Fibroblast of skin of left quadriceps (primary cell): ENCODE data around the gene MLLT6.
"Not testable (repeated sequence)": the region's sequence is repeated elsewhere in the genome, so short reads cannot be mapped to it uniquely, and the experiment has no call there.

Source experiments
- DNase-seq, 2 experiments: peaks; one replicate each; pipeline ENCODE4 v3.0.0-alpha.2; 2013; ENCODE audit warnings: low read depth in 2 of 2

The MLLT6 gene

DNA sequence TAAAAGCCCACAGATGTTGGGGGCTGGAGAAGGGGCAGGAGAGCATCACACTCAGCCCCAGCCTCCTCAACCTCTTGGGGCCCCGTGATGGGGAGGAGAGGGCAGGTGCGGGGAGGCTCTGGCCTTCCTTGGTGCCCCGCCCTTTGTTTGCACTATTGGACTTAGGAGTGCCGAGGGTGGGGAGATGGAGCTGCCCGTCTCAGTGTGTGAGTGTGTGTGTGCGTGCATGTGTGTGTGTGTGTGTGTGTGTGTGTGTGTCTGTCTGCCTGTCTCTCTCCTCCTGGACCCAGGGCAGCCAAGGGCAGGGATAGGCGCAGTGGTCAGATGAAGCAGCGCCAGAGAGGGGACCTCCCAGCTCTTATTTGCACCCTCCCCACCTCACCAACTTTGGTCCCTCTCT, 21.1 kb downstream of the MLLT6 start:
- not testable (repeated sequence) for DNase-seq

DNA sequence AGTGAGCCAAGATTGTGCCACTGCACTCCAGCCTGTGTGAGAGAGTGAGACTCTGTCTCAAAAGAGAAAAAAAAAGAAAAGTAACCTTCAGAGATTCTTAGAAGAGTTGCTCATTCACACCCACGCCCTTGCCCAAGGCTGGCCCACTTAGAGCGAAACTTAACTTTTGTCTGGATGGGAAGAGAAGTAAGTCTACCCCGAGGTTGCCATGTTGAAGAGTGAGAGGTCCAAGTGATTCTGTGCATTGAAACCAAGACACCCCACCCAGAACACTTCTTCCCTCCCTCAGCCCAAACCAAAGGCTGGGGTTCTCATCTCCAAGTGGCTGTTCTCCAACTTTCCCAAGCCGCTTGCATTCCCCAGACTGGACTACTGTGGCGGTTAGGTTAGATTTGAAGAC, 22.7 kb downstream of the MLLT6 start:
- no peak for DNase-seq

DNA sequence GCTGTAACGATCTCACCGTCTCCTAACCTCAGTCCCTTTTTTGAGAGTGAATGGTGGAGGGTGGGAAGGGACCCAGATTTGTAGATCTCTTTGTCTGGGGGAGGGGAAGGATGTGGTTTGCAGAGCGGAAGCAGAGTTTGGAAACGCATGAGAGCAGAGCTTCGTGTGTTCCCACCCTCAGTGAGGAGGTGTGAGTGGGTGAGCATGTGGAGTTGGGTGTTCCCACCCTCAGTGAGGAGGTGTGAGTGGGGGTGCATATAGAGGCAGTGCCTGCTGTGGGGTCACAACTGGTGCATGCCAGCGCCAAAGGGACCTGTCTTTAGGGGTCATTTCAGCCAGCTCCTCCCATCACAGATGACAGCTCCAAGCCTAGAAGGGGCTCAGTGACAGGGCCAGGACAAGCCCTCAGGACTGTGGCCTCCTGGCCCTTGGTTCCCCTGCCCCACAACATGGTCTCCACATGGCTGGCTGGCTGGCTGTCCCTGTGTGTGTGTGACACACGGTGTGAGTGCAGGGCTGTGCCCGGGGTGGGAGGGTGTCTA, 23.3 kb downstream of the MLLT6 start:
- no peak for DNase-seq

DNA sequence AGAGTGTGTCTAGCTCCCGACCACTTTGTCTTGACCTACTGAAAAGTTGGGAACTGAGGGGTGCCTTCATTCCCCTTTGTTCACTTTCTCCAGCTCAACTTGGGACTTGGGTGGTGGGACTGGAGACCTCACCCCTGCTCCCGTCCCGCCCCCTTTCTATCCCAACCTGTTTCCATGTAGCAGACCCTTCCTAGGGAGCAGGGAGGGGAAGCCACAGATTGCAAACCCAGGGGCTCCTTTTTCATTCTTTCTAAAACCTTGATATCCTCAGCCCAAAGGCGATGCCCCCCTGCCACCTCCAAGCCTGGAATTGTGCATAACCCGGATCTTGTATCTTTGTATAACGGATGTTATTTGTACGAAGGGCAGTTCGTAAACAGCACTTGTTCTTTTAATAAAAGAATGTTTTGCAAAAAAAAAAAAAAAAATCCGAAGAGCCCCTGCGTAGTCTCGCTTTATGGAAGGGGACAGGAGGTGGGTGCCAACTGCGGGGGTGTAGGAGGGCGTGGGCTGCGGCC, 24.4 kb downstream of the MLLT6 start:
- DNase-seq = no peak

DNA sequence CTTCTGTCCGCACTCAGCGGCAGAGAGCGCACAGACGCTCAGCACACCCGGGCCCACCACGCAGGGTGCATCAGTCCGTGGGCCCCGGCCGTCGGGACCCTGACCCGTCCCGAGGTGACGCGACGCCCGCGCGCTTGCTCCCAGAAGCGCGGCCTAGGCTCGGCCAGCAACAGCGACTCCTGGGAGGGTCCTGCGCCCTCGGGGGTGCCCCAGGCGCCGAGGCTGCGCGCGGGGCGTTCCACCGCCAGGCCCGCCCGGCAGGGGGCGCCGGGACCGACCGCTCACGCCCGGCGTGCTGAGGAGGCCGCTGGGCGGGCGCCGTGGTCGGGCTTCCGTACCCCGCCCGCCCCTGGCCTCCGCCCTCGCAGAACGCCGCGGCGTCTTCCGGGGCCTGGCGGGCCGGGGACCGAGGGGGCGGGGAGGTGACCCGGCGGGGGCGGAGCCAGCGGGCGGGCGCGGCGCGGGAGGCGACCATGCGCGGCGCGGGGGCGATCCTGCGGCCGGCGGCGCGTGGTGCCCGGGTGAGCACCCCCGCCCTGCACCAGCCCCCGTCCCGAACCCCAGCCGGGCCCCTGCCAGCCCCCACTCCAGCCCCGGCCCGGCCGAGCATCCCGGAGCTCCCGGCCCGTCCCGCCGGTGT, 24.9 kb downstream of the MLLT6 start, which contains the start of gene CISD3:
Gene CISD3, plus strand, starts transcription at position 456 of the 640 bp plus-strand sequence. Its CDS starts 18 bp downstream, at position 474.
- DNase-seq = peak; percentile 40 to 59

DNA sequence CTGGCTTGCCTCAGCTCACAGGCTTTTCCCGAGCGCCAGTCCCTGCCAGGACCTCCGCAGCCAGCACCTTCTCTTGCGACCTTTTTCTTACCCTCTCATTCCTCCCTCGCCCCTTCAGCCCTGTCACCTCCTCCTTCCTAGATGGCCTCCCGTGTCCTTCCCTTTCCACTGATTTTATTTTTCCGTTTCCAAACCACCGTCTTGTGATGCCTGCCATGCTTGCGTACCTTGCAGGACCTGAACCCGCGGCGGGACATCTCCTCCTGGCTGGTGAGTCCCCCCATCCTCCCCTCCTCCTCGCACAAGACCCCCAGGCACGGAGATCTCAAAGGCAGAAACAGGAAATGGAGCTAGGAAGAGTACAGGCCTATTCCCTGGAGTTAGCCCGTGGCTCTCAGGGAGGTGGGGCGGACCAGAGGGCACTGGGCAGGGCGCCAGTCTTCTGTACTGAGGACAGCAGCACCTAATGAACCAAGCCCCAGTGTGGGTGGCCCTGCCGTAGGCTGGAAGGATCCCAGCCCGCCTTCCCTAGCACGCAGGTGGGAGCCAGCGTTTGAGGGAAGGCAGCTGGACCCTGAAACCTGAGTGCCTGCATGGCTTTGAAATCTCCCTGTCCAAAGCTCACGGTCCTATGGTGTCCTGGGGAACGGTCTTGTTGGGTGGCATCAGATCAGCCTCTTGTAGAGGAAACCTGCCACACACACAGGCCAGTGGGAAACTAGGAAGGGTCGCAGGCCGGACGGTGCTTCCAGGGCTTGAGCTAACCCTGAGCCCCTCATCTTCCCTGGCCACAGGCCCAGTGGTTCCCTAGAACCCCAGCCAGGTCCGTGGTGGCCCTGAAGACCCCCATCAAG, 25.7 kb downstream of the MLLT6 start:
- no peak for DNase-seq

DNA sequence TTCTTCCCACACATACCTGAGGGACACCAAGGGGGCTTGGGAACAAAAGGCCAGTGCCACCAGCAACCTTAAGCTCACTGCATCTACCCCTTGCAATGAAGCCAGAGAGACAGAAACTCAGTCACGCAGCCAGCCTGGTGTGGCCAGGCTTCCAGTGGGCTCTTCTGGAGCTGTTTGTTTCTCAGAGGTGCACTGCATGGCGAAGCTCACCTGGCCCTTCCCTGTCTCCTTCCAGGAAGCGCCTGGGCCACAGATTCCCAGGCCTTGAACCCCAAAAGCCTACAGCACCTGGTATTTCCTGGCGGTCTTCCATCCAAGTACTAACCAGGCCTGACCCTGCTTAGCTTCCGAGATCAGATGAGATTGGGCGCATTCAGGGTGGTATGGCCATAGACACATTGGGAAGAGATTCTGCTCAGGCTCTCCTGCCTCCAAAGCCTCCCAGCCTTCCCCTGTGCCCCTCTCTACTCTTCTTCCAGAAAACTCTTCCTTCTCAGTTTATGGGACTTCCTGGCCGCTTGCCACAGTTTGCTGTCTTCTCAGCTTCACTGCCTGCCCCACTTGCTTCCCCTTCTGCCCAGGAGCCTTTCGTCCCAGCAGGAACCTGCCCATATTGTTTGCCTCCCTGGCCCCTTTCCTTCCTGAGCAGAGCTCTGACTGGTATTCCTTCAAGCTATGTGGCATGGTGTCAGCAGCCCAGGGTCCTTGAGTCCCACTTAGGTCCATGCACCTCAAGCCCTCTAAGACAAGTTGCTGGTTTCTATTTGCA, 26.6 kb downstream of the MLLT6 start:
- DNase-seq = no peak

DNA sequence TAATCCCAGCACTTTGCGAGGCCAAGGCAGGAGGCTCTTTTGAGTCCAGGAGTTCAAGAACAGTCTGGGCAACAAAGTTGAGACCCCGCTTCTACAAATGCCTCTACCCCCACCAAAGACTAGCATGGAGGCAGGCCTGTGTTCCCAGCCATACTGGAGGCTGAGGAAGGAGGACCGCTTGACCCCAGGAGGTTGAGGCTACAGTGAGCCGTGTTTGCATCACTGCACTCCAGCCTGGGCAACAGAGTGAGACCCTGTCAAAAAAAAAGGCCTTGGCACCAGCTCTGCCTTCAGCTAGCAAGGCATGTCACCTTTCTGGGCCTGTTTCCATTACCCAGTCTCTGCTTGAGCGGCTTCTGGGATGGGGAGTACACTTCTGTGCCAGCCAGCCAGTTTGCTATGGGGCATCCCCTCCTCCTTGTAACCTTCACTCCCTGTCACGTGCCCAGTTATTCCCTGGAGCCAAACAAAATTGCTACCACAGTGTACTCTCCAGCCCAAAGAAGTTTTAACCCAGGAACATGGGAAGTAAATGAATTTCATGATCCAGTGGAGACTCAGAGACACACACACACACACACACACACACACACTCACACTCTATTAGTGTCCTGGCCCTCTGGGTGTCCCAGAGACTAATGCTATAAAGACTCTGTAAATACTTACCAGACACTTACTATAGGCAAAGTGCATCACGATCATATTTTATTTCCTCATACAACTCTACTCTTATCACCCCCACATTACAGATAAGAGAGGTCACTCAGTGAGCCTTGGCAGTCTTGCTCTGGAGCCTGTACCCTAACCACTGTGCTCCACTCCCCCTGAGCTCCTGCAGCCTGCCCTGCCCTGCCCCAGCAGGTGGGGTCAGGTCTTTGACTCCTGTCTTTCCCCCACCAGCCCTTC, 27.6 kb downstream of the MLLT6 start:
- no peak for DNase-seq

DNA sequence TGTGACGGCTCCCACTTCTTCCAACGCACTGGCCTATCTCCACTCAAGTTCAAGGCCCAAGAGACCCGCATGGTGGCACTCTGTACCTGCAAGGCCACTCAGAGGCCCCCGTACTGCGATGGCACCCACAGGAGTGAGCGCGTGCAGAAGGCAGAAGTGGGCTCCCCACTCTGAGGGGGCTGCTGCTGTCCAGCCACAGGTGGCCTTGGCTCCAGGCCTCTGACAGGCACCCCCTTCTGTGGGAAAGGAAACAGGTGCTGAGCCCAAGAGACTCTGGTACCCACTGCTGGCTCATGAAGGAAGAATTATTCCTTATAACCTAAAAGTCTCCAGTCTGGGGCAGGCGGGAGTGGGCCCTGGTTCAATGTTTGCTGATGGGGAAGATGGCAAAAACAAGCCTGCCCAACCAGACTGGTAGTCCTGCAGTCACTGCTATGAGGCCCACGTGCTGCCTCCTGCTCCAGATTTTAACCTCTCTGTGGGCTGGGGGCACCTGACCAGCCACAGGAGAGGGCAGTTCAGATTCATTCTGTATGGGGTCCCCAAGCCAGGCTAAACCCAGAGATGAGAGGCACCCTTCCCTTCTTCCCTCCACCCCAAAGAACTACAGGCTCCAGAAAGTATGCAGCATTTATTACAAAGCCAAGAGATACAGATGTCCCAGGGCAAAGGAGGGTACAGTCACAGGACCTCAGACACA, 28.4 kb downstream of the MLLT6 start:
- DNase-seq = no peak

DNA sequence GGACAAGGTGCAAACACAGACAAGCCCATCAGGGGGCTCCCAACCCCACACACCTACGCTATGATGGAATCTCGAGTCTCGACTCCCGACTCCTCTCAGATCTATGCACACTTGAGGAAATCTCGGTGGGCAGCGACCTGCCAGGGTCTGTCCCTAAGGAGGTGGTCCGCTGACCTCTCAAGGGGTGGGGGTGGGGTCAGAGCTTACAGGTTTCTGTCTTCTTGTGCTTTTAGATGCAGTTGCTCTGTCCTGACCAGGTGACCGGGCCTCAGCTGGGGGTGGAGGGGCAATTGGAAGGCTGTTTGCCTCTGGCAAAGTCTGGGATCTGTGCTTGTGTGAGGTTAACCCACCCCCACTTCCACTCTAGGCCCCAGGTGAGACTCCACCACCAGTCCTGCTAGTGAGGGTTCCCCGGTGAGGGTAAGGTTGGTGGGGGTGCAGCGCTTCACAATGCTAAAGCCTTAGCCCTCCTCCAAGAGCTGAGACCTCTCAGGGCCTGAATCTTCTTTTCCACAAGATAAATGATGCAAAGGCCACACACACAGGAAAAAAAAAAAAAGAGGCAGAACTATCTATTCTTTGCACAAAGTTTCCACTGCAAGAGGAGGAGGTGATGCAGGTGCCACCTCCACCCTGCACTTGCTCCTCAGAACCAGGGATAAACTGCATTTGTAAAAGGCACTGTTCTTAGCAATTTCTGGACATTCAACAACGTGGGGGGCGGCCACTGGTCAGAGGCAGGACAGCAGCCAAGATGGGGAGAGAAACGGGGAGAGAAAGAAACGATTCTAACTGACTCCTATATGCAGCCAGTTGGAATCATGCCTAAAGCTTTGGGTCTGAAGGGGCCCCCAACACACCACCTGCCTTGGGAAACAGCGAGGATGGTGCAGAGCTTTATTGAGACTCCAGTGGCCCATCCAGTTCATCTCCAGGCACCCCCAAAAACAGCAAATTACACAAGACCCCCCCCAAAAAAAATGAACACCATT, 29.2 kb downstream of the MLLT6 start:
- DNase-seq = no peak

DNA sequence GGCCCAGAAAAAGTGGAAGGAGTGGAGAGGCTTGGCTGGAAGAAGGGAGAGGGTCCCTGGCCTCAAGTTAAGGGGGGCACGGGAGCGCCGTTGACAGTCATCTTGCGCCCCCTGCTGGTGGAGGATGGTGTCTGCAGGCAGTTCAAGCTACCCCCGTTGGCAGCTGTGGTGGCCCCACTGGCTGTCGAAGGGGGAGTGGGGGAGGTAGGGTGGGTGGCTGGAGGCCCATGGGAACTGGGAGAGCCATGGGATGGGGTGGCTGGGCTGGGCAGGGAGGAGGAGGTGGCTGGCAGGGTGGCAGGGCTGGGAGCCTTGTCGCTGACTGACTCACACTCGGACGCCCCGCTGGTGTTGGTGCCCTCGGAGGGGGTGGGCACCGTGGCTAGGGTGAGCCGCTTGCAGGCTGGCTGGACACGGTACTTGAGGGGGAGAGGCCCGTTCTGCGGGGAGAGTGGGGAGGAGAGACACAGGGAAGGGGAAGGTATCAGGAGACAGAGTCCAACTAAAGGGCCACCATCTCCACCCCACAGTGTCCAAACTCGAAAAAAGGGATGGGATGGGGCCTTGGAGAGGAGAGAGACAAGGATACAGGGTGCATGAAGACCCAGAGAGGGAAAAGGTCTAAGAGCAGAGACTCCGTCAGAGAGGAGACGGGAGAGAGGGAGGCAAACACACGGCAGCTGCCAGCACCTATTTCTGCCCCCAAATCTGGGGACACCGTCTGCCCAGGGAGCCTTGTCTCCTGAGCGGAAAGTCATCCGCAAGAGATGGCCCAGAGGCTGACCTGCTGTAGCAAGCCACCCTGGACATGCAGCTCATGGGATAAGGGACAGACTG, 30.3 kb downstream of the MLLT6 start:
- DNase-seq = no peak

DNA sequence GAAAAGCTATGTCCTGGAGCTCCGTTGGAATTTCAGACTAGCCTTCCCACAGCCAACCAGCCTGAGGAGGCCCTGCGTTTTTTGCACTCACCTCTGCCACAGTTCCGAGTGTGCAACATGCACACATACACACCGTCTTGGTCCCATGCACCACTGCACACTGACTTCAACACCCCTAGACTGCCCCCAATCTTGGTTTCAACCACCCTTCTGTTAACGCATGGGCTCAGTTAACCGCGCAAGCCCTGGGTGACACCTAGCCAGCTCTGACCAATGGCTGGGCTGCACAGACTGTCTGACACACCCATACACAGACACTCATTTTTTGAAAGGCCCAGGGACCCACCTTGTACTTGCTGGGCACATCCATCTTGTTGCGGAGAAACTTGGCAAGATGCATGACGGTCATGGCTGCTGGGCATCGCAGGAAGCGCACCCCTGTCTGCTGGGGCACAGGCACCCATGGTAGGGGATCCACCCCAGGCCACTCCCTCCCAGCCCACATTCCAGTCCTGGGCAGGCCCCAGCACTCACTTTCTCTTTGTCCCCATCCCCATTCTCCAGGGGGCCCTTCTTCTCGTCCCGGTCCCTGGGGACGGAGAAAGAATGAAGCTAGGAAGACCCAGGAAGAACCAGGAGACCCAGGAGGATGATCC, 33.1 kb downstream of the MLLT6 start:
- no peak for DNase-seq

DNA sequence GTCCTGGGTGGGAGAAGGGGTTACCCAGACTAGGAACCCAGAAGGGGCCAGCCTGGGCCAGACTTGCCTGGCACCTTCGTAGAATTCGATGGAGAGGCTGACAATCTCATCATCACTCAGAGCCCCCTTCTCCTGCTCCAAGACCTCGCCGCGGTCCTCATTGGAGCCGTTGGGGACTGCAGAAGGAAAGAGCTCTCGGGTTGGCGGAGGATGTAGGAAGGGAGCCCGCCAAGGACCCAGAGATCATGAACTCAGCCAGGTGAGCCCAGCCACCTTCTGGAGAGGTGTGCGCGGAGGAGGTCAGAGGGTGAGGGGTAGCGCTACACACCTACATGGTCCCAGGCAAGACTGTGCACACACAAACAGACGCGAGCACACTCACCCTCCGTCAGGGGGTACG, 33.6 kb downstream of the MLLT6 start:
- DNase-seq = no peak

DNA sequence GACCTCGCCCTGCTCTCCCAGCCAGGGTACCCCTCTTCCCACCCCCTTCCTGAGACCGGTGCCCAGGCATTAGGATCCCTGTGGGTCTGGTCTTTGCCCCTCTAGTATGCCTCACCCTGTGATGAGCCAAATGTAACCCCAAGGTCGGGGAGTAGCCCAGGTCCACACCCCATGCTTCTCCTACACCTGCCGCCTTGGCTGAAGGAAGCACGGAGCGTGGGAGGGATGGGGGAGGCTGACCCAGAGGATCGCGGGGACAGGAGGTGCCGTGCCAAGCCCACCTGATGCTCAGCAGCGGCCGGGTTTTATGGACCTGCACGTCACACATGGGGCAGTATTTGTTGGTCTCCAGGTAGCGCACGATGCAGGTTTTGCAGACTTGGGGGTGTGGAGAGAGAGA, 34.2 kb downstream of the MLLT6 start:
- no peak for DNase-seq

DNA sequence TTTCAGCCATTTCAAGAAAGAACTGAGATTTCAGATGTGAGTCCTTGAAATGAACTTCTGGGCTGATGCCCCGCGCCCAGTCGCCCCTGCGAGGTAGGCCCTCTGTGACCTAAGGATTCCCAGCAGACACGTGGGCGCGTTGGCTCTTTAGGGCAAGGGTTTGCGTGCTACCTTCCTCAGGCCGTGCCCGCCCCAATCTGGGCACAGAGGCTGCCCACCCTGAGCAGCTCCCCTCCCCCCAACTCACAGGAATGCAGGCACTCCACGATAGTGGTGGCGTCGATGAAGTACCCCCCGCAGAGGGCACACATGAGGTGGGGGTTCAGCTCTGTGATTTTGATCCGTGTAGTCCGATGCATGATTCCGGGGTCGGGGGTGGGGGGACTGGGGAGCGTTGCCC, 35.0 kb downstream of the MLLT6 start:
- DNase-seq = no peak

DNA sequence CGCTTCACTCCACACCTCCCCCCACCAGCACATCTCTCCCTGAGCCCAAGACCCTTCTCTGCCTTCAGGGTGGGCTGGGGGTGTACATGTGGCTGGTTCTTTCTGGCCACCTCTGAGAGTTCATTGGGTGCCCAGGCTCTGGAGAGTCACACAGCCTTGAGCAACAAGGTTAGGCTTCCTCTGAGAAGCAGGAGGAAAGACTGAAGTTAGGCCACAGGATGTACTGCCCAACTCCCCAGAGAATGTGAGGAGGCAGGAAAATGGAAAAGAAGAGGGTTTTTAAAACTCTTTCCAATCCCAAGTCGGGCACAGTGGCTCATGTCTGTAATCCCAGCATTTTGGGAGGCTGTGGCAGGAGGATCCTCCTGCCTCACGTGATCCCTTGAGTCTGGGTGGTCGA, 35.7 kb downstream of the MLLT6 start:
- no peak for DNase-seq

DNA sequence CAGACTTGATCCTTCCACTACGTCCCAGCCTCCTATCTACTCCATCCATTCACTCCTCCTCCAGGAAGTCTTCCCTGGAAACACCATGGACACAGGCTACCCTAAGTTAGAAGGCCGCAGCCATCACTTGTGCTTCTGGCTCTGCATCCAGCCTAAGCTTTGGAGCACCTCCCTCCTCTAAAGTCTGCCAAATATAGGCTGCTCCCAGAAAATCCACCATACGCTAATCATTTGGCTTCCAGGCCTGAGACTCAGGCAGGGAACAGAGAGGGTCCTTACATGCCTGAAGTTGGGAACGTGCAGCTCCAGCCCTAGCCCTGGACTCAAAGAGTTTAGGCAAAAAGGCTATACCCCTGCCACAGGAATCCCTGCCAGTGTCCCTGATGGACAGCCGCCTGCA, 36.4 kb downstream of the MLLT6 start:
- DNase-seq = no peak
